Activated CD4-positive, alpha-beta memory T cell treated with anti-CD3 and anti-CD28 coated beads for 36 hours (primary cell): ENCODE measurements around the gene VAMP7. TPM values are rescaled to one million over a fixed set of nuclear protein-coding genes. Genes with fewer than 3 reads are reported as not detected.
"Not testable (repeated sequence)": the region's sequence is repeated elsewhere in the genome, so short reads cannot be mapped to it uniquely, and the experiment has no call there.

Source experiments
- CTCF ChIA-PET: fragments of 350-600 bp; sonication (Branson Sonifier 250); formaldehyde crosslinking; loops from one replicate; lab custom pipeline; 2021; ENCODE audit warnings: antibody characterized with exemption, inconsistent platforms; lab: Charles Lee
- POLR2A ChIA-PET: fragments of 350-600 bp; sonication (Branson Sonifier 250); formaldehyde crosslinking; loops from one replicate; lab custom pipeline; 2021; ENCODE audit warnings: antibody characterized with exemption; lab: Charles Lee
- DNase-seq: peaks from one replicate; pipeline ENCODE4 v3.0.0-alpha.2; 2020
- H3K27ac Mint-ChIP-seq: one replicate; pipeline ENCODE4 v1.8.0; 2021; ENCODE audit warnings: mixed read lengths
- H3K27me3 Mint-ChIP-seq: one replicate; pipeline ENCODE4 v1.8.0; 2021; ENCODE audit warnings: mixed read lengths
- H3K36me3 Mint-ChIP-seq: one replicate; pipeline ENCODE4 v1.8.0; 2021; ENCODE audit warnings: mixed read lengths
- H3K4me1 Mint-ChIP-seq: one replicate; pipeline ENCODE4 v1.8.0; 2021; ENCODE audit warnings: low read depth, mixed read lengths
- H3K4me3 Mint-ChIP-seq: one replicate; pipeline ENCODE4 v1.8.0; 2021; ENCODE audit warnings: mild to moderate bottlenecking, mixed read lengths
- H3K9me3 Mint-ChIP-seq: one replicate; pipeline ENCODE4 v1.8.0; 2021; ENCODE audit warnings: mixed read lengths
- intact Hi-C: fragments of 100-400 bp; cut with micrococcal nuclease; formaldehyde crosslinking; loops from one replicate; pipeline ENCODE4 v1.15.1; 2023
- total RNA-seq, 2 experiments: library from RNA; stranded (reverse); gene quantifications; one replicate each; pipeline ENCODE4 v1.2.3, GENCODE V29; 2021

VAMP7 gene
- total RNA-seq, 2 experiments from 2014 or later: 30.1 to 32.5 TPM

GRCh38 chrX:155967653-155968325, 86.6 kb downstream of the VAMP7 start:
- DNase-seq: no peak
- Mint-ChIP-seq H3K4me3 (no peak overlapping the region), H3K36me3 (peaks cover 7% of the 10 kb centered on the region), H3K9me3 (peaks cover 37% of the 10 kb centered on the region), H3K4me1 (peaks cover 7% of the 10 kb centered on the region), H3K27me3 (peaks cover 26% of the 10 kb centered on the region), H3K27ac (no peak overlapping the region)
- CTCF ChIA-PET: no interaction called here
- POLR2A ChIA-PET: no interaction called here
- intact Hi-C loops: no loop called here

DNA sequence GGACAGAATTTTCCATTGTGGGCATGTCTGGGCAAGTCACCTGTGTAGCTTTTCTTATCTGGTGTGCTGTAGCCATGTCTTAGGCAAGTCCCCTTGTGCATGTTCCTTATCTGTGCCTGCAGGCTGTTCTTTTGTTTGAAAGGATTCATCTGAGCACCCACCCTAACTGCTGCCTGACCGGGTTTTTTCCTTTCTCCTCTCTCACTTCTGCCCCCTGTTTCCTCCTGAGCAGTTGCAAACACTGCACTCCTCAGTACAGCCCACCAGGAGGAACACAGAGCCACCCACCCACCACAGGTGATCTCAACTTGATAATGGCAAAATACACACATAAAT, 87.1 kb downstream of the VAMP7 start:
- Mint-ChIP-seq H3K4me3 (no peak overlapping the region), H3K4me1 (peaks cover 7% of the 10 kb centered on the region), H3K9me3 (peaks cover 37% of the 10 kb centered on the region), H3K27me3 (peaks cover 26% of the 10 kb centered on the region), H3K27ac (no peak overlapping the region), H3K36me3 (peaks cover 7% of the 10 kb centered on the region)
- no peak for DNase-seq
- ChIA-PET POLR2A (no interaction called here), CTCF (no interaction called here)
- intact Hi-C loops: no loop called here

- H3K4me3 Mint-ChIP-seq: no peak overlapping the region
- H3K36me3 Mint-ChIP-seq: peaks cover 6% of the 10 kb centered on the region
- H3K4me1 Mint-ChIP-seq: peaks cover 7% of the 10 kb centered on the region
- CTCF ChIA-PET: no interaction called here
- H3K27ac Mint-ChIP-seq: no peak overlapping the region
- POLR2A ChIA-PET: no interaction called here
- peaks cover 26% of the 10 kb centered on the region for H3K27me3 Mint-ChIP-seq
- peaks cover 33% of the 10 kb centered on the region for H3K9me3 Mint-ChIP-seq
- intact Hi-C loops: no loop called here
- DNase-seq: no peak
Observed at GRCh38 chrX:155968791-155969190, 87.6 kb downstream of the VAMP7 start.

DNA sequence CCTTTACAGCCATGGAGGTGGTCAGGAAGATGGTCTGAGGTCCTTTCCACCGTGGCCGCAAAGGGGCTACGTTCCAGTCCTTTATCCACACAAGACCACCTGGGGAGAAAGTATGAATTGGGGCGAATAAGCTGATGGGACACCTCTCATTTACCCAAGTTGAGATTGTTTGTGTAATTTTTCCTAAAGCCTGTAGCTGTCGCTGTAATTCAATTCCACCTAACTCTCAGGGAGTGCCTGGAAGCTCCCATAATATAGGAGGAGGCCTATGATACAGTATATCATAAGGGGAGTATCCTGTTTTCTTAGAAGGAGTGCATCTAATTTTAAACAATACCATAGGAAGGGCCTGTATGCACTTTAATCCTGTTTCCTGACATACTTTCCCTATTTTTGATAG, 90.5 kb downstream of the VAMP7 start:
- H3K4me3 Mint-ChIP-seq, H3K4me1 Mint-ChIP-seq, POLR2A ChIA-PET, DNase-seq, CTCF ChIA-PET, intact Hi-C loops, H3K27ac Mint-ChIP-seq, H3K36me3 Mint-ChIP-seq: not testable (repeated sequence)
- H3K9me3 Mint-ChIP-seq: peaks cover 23% of the 10 kb centered on the region
- peaks cover 26% of the 10 kb centered on the region for H3K27me3 Mint-ChIP-seq

DNA sequence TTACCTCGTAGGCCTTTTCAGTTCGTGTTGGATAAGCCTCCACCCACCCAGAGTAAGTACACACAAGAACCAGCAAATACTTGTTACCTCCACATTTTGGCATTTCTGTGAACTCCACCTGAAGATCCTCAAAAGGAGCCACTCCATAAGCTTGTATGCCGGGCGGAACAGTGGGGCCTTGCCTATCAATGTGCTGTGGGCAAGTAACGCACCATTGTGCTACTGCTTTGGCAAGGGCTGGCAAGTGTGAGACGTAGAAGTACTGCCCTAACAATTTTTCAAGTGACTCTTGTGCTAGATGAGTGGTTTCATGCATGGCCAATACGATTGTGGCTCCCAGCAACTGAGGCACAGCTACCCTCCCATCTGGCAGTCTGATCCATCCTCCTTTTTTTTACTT, 91.1 kb downstream of the VAMP7 start:
- POLR2A ChIA-PET, DNase-seq, intact Hi-C loops, H3K4me3 Mint-ChIP-seq, H3K36me3 Mint-ChIP-seq, H3K4me1 Mint-ChIP-seq, CTCF ChIA-PET, H3K27ac Mint-ChIP-seq: not testable (repeated sequence)
- peaks cover 23% of the 10 kb centered on the region for H3K9me3 Mint-ChIP-seq
- peaks cover 26% of the 10 kb centered on the region for H3K27me3 Mint-ChIP-seq

DNA sequence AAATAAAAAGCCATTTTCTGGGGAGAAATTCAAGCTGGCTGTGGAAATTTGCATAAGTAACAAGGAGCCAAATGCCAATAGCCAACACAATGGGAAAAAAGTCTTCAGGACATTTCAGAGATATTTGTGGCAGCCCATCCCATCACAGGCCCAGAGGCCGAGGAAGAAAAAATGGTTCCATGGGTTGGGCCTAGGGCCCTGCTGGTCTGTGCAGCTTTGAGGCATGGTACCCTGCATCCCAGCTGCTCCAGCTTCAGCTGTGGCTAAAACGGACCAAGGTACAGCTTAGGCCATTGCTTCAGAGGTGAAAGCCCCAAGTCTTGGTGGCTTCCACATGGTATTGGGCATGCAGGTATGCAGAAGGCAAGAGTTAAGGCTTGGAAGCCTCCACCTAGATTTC, 102.2 kb downstream of the VAMP7 start:
- Mint-ChIP-seq H3K4me1 (no peaks in the 10 kb centered on the region), H3K4me3 (no peak overlapping the region), H3K9me3 (peaks cover 7% of the 10 kb centered on the region), H3K27me3 (no peaks in the 10 kb centered on the region), H3K36me3 (no peaks in the 10 kb centered on the region), H3K27ac (no peak overlapping the region)
- ChIA-PET CTCF (no interaction called here), POLR2A (no interaction called here)
- DNase-seq: no peak
- intact Hi-C loops: no loop called here

DNA sequence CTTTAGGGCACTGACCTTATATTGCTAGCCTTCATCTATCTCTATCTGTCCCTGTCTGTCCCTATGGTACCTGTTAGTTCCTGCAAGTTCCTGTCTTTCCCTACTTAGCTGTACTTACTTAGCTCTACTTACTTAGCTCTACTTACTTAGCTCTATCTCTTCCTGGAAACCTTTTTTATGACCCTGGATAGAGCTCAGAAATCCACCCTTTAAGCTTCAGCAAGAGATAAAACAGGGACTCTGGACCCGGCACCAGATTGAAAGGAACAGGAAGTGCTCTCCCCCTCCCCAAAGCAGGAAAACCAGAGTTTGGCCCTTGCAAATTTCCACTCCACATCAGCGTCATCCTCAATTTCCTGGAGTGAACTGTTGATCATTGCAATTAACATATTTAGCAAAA, 104.1 kb downstream of the VAMP7 start:
- H3K27me3 Mint-ChIP-seq: no peaks in the 10 kb centered on the region
- no peaks in the 10 kb centered on the region for H3K36me3 Mint-ChIP-seq
- intact Hi-C loops: no loop called here
- no peak overlapping the region for H3K27ac Mint-ChIP-seq
- no peak overlapping the region for H3K4me3 Mint-ChIP-seq
- peaks cover 7% of the 10 kb centered on the region for H3K9me3 Mint-ChIP-seq
- no peaks in the 10 kb centered on the region for H3K4me1 Mint-ChIP-seq
- CTCF ChIA-PET: no interaction called here
- POLR2A ChIA-PET: no interaction called here
- DNase-seq: no peak

- H3K36me3 Mint-ChIP-seq, H3K27ac Mint-ChIP-seq, DNase-seq, H3K4me1 Mint-ChIP-seq, H3K27me3 Mint-ChIP-seq, intact Hi-C loops, POLR2A ChIA-PET, H3K9me3 Mint-ChIP-seq, H3K4me3 Mint-ChIP-seq, CTCF ChIA-PET: not testable (repeated sequence)
Observed at GRCh38 chrX:155986995-155987394, 105.8 kb downstream of the VAMP7 start.

GRCh38 chrX:155988859-155989258, 107.7 kb downstream of the VAMP7 start:
- Mint-ChIP-seq H3K27me3 (no peaks in the 10 kb centered on the region), H3K4me1 (no peaks in the 10 kb centered on the region), H3K36me3 (no peaks in the 10 kb centered on the region), H3K4me3 (no peak overlapping the region), H3K27ac (no peak overlapping the region), H3K9me3 (no peaks in the 10 kb centered on the region)
- no peak for DNase-seq
- ChIA-PET CTCF (no interaction called here), POLR2A (no interaction called here)
- intact Hi-C loops: no loop called here

Other genes starting within 250 kb of the VAMP7 start
- gene IL9R, start 116.4 kb downstream of the VAMP7 start, total RNA-seq: 1 to 10 TPM; 2.7 to 4.1 TPM